Measurements from ENCODE around the gene AAK1.
"Not testable (repeated sequence)": the region's sequence is repeated elsewhere in the genome, so short reads cannot be mapped to it uniquely, and the experiment has no call there.

AAK1 gene

DNA sequence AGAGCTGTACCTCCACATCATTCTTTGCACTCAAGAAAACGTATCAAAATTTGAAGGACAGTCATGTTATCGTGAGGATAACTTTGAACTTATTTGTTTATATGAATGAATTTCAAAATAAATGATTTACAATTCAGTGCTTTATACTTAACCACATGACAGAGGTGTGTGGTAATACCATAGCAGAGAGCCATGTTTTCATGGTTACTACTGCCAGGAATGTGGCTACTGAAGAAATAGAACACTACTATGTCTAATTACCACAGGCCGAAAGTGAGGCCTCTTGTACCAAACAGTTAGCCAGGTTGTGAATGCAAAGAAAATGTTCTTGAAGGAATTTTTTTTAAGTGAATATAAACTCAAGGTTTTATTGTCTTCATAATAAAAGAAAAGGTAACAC, 49.2 kb downstream of the AAK1 start:
- DNase-seq: no peak

DNA sequence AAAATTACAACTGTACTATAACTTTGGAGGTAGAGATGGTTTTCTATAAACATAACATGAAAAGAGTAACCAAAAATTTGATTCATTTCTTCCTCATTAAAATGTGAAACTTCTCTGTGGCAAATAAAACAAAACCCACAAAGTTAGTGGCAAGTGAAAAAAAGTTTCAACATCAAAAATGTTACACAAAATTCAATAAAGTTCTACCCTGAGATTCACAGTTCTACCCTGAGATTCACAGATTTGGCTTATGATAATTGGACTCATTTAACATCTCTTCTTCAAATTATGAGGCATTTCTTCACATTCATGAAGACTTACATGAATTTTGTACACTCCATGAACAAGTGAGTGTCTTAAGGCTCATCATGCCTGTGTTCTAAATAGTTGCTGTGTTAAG, 51.0 kb downstream of the AAK1 start:
- DNase-seq: no peak

DNA sequence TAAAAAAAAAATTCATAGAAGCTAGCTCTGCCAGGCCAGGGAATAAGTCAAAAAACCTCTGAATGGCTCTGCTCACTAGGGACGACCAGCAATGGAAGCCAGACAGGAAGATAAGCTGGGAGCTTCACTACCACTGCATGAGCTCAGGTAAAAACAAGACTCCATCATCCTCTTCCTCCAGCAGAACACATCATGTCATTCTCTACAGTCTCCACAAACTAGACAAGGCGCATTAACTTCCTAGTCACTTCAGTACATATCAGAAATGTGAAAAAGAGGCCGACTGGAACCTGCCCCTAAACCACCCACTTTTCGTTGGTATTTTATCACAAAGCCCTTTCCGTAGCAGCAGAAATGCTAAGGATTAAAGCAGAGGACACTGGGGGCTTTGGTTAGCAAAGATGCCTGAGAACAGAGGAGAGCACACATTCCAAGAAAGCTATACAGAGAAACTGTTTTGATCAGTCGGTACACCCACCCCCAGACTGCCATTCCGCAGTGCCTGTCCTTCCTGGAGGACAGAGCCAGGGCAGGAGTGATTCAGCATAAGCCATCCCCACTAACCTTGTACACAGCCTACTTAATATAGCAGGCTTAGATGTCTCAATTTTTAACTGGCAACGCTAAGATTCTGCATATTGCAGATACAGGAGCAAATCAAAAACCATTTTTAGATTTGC, 53.4 kb downstream of the AAK1 start:
- DNase-seq: no peak

DNA sequence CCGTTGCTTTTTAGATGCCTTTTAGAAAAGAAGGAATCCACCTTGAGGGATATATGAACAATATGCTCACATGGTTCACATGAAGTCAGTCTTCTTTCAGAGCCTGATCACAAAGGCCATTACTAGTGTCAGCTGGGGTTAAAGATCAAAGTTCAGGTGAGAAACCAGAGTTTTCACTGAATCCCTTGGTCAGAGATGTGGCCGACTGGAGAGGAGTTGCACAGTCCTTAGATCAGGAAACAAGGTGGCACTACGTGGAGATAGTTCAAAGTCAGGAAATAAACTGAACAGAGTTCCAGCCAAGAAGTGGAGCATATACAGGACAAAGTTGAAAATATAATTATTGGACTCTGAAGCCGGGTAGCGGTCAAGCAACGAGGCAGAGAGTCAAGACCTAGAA, 54.6 kb downstream of the AAK1 start:
- no peak for DNase-seq

DNA sequence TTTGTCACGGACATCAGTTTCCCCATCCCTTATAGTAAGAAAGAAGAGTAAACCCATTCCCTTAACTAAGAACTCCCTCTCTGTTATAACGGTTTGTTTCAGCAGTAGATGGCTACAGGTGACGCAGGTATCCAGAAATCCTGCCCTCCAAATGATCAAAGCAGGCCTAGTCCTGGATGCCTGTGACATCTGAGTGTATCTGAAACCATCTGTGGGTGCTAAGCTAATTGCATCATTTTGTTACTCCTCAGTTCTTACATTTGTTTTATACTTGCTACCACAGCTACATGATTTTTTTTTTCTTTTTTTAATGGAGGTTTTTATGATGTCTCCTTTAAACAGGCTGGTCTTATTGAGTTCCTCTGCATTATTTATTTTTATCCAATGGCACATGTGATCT, 55.1 kb downstream of the AAK1 start:
- DNase-seq: no peak

DNA sequence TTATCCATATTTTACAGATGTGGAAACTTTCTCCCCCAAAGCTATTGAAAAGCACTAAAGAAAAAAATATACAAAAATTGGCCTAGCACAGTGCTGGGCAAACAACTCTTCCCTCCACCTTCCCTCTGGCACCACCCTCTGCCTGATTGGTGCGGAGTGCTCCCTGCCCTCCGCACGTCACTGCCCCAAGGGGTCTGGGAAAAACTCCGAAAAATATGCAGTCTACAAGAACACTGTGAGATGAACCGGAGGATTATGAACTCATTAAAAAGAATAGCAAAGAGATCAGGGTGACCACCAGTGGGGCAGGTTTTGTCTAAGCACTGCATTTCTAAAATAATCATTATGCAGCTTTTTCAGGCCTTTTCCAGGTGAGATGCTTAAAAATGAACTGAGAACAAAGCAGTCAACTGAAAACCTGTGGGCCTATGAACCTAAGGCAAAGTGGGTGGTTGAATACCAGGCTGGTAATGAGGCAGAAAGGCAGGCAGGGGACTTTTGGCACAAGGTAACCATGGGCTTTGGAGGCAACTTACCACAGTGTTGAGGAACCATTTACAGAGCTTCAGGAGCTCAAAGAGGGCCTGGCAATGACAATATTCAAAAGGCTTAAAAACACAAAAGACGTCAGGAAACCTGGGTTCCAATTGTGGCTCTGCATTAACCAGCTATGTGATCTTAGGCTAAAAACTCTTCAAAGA, 57.5 kb downstream of the AAK1 start:
- DNase-seq: no peak

DNA sequence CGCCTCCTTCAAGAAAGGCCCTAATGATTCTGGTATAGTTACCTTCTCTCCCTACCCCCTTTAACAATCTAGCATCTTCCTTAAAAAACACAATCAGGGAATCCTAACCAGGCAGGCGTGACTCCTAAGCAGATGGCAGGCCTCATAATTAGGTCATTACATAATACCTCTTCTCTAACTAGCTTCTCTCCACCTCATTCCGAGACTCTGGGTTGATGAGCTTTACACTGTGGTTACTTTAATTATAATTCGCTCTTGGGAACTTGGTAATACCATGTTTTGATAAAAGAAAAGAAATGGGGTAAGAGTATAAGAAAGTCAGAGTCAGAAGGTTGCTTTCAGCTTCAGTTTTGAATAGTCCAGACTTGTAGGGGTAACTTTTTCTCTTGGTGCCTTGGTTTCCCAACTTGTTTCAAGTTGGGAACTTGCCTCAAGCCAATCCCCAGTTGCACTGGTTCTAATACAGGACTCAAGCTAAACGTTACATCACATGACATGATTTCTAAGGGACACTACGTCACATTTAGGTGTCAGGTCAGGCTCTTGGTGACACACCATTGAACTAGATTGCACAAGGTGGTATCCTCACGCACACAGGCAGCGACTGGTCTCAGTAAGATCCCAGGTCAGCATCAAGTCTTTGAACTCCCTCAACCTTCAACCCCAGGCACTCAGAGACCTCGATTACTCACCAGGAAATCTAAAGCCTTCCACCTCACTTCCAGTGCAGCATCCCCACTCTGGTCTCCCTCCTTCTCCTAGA, 59.2 kb downstream of the AAK1 start:
- no peak for DNase-seq

DNA sequence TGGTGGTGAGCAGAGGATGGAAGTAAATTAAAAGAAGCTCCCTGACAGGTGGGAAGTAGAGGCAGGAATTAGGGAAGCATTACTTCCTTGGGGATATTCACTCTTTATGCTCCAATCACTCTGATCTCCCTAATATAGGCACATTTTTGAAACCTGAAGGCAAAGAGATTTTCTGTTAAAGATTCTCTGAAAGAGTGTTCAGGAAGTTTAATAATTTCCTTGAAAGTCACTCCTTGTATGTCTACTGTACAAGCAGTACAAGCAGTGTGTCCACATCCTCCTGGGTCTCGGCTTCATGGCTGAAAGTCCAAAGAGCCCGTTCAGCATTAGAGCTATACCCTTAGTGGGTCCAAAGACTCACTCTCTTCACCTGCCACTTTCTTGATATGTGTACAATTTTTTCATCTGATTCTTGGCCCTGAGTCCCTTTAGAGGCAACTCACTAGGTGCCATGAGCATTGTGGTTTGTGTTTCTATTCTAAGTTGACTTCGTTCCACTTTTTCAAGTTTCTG, 60.2 kb downstream of the AAK1 start:
- DNase-seq: no peak

DNA sequence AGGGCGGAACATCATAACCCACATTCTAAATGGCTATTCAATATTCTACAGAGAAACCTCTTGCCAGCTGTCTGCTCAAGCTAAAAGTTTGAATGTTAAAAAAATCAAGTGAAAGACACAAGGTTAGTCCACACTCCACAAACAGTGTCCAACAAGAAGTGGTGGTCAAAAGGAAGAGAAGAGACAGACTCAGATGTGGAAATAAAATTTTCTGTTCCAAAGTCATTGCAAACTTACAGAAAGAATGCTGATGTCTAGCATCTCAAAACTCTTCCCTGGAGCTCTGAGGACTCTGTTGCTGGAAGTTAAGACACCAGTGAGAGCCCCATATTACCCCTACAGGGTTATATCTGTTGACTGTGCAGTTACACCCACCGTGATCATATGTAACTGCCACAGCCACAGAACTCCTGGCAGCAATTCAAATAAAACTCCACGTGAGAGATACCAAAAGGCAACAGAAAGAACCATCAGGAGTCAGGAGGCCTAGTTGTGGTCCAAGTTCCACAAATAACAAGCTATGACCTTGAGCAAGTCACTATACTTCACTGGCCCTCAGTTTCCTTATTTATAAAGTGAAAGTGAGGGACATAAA, 60.9 kb downstream of the AAK1 start:
- DNase-seq: no peak

DNA sequence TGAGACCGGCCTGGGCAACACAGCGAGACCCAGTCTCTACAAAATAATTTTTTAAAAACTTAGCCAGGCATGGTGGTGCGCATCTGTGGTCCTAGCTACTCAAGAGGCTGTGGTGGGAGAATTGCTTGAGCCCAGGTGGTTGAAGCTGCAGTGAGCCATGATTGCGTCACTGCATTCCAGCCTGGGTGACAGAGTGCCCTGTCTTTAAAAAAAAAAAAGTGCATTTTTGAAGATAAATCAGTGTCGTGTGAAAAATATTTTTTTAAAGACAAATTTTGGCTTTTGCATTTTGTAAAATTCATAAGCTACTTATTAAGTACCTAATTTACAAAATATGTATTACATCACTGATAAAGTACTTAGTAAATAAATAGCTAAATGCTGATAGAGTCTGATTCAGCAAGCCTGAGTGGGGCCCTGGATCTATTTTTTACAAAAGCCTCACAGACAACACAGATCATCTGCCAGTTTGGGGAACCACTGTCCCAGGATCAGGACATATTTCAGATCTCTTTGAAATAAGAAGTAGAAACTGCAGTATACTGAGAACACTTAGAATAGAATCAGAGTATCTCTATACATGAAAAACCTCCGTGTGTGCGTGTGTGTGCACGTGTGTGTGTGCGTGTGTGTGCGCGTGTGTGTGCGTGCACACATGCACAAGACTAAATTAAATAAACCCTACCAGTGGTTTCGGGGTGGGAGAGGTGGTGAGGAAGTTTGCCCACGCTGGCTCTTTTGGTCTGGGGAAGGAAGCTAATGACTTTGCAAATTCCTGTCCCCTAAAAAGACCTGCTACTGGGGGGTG, 61.6 kb downstream of the AAK1 start:
- DNase-seq: no peak

DNA sequence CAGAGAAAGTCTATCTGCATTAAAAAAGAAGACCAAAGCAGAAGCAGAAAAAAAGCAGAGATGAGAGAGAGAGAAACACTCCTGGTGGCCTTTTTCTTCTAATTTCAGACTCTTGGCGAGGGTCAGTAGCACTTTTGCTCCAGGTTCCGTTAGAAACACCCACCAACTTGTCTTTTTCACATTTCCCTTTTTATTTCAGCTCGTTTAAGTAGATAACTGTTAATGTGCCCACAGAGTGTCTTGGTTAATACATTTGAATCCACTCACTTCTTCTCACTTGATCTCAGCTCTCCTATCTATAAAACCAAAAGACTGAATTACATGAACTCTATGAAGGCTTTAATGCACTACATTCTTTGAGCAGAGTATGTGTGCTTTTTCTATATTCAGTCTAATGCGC, 63.1 kb downstream of the AAK1 start:
- DNase-seq: no peak

DNA sequence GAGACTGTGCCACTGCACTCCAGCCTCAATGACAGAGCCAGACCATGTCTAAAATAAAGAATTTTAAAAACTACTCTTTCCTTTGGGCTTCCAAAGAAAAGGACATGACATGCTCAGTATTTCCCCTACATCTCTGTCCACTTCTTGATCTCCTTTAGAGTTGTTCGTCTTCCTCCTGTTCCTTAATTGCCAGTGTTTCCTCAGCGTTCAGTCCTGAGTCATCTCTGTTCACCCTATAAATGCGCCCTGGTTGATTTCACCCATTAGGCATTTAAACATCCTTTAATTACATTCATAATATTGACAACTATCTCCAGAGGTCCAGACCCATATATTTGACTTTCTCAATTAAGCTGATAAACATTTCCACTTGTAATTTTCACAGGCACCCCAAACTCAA, 64.0 kb downstream of the AAK1 start:
- DNase-seq: no peak

DNA sequence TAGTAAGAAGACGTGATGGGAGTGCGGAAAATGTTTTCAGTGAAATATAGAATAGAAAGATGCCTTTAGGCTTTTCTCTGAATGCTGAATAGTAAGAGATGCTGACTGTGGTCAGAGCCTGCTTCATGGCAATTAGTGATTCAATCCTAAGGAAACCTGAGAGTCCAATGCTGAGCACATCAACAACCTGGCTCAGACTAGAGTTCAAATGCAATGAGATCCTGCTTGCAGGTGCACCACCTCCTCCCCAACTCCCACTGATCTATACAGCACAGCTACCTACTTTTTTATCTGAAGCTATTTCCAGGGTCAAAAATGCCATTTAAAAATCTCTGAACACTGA, 65.4 kb downstream of the AAK1 start:
- no peak for DNase-seq

DNA sequence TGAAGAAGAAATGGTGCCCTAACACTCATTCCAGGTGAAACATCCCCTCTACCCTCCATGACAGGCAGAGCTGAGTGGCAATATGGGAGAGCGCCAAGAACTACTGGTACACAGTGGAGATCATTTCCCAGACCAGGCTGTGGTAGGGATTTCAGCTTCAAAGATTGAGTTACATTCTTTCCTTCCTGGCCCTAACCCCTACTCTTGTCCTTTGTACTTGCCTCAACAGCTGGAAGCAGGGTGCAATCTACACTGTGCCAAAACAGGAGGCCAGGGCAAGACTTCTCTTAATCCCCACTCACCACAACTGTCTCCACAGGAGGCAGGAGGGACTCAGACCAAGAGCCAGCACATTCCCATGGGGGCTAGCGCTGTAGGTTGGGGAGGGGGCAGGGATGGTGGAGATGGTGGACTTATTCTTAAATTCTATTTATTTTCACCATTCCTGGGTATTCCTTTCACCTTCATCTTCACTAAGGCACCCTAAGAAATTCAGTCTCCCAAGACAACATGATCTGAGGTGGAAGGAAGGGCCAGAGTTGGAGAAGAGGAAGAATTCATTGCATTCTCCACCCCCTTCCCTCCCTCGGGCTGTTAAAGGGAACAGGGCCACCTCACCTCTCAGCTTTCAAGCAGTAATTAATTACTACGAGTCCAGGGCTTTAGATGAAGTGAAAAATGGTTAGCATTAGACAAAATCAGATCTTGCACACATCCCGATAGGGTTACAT, 65.9 kb downstream of the AAK1 start:
- no peak for DNase-seq

DNA sequence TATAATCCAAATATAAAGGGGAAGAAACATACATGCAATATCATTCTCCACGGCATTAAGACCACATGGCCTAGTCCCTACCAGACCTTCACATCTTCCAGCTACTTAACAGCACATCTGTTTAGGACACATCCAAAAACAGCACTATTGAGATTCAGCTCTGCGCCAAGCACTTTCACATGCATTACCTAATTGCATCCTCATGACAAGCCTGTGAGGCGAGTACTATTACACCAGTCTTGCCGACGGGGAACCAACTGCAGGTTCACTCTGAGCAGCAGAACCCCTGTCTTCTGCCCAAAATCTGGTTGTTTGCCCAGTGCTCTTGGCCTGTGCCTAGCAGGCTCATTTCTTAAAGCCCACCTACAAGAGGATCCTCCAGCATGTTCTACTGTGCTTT, 66.7 kb downstream of the AAK1 start:
- DNase-seq: no peak

DNA sequence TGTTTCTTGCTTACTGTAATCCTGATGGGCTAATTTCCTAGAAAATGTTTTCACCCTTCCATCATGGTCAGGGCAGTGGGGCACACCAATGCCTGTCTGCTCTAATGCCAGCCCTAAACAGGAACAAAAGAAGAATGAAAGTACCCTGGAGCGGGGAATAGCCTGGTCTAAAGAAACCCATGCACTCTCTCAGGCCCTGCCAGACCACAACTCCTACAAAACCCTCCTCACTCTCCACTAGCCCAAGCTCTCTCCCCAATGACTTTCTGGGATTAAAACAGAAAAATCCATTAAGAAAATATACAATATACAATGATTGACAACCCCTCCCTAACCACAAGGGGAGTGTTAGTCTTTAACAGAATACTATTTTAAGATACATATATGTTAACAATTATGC, 67.6 kb downstream of the AAK1 start:
- no peak for DNase-seq

DNA sequence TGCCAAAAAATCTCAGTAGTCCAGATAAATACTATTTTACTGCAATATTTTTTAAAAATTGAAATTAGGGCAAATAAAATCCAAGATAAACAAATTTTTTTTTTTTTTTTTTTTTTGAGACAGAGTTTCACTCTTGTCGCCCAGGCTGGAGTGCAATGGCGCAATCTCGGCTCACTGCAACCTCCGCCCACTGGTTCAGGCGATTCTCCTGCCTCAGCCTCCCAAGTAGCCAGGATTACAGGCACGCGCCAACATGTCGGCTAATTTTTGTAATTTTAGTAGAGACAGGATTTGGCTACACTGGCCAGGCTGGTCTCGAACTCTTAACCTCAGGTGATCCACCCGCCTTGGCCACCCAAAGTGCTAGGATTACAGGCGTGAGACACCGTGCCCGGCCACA, 68.2 kb downstream of the AAK1 start:
- DNase-seq: not testable (repeated sequence)

DNA sequence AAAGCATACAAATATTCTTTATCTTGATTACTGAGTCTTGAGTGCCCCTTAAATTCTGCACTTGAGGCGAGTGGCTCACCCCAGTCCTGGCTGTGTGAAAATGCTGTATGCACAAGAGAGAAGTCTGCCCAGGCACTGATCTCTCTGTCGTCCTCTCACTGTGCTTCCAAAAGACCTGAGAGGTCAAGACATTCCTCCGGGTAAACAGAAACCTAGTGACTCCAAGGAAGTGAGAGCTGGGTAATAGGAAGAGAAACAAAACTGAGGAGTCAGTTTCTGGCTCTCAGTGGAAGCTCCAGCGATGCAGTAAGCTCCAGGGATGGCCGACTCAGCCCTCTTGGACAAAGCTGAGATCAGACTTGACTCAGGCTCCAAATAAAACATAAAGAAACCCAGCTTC, 70.9 kb downstream of the AAK1 start:
- DNase-seq: no peak

DNA sequence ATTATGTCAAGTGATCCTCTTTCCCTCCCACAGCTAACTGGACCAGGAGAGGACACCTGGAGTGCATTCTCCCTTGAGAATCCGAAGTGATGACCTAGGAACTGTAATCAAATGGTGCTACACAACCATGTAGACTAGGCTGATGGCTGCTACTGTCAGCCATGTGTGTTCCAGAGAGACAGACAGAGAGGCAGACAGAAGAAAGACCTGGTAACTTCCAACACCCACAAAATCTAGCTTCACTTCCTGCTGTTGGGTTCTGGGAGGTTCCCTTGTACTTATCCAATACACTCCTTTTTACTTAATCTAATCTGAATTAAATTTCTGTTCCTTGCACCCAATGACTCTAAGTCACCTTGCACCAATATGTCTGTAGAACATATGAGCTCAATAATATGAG, 72.3 kb downstream of the AAK1 start:
- no peak for DNase-seq

DNA sequence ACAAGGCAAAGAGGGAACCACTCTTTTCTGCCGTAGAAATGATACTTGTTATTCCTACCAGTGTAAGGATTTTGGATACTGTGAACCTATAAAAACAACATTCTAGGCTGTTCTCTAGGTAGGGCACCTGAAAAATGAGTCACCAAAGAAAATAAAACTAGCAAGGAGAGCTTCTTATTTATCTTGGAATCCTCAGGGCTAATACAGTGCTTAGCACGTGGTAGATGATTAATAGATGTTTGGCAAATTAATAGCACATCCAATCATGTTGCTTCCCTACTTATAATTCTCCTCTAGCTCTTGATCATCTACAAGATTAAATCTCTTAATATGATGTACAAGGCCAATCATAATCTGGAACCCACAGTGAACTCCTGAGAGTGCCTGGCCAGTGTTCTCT, 73.1 kb downstream of the AAK1 start:
- DNase-seq: no peak

DNA sequence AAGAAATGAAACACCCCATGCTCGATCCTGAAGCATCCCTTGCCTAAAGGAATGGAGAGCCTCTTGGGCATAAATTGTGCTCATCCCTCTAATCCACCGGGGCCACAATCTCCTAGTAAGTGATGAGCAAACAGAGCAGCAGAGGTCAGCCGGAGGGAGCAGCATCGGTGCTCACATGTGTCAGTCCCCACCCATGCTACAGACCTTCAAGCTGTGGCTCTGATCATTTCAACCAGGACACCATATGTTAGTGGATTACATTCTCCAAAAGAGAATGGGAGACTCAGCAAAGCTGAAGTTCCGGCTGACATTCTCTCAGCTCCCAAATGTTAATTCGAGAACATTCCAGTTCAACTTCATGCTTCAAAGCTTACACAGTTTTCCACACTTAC, 75.6 kb downstream of the AAK1 start:
- DNase-seq: no peak
